Measurements from ENCODE around the gene COG4.

GRCh38 chr16:70551788-70552187, 28.4 kb upstream of the COG4 start:
- TF ChIP-seq POLR2A (IDR thresholded peaks at IDR 0.05; ENCODE audit: low read depth, low read length) (no peak), POLR2AphosphoS5 (IDR thresholded peaks at IDR 0.05; ENCODE audit: low read depth, low read length) (no peak)
